HG03521 (cell line): Measurements from ENCODE around the gene LUC7L3.
"Not testable (repeated sequence)": the region's sequence is repeated elsewhere in the genome, so short reads cannot be mapped to it uniquely, and the experiment has no call there.

Experiments used
- ATAC-seq: cut with Tn5 transposase; IDR thresholded peaks from one replicate; pipeline ENCODE4 v1.9.1; 2021; ENCODE audit warnings: mild to moderate bottlenecking, moderate library complexity; ENCODE audit not compliant: unreplicated experiment

LUC7L3 gene

GRCh38 chr17:50719144-50719923, at the start of gene LUC7L3:
LUC7L3 (plus strand) TSS chr17:50719603; CDS start chr17:50719733, 130 bp downstream.
- peak; percentile 88 for ATAC-seq

GRCh38 chr17:50672071-50672470, 47.3 kb upstream of the LUC7L3 start:
- no peak for ATAC-seq

- no peak for ATAC-seq
Observed at GRCh38 chr17:50672831-50673551, 46.4 kb upstream of the LUC7L3 start.

GRCh38 chr17:50675190-50675589, 44.2 kb upstream of the LUC7L3 start:
- no peak for ATAC-seq

- ATAC-seq, result no peak
Observed at GRCh38 chr17:50675627-50676026, 43.8 kb upstream of the LUC7L3 start.

GRCh38 chr17:50676065-50676975, 43.1 kb upstream of the LUC7L3 start:
- no peak for ATAC-seq

- ATAC-seq, result no peak
Observed at GRCh38 chr17:50677851-50678375, 41.5 kb upstream of the LUC7L3 start.

- no peak for ATAC-seq
Observed at GRCh38 chr17:50679008-50679544, 40.3 kb upstream of the LUC7L3 start.

GRCh38 chr17:50680126-50680525, 39.3 kb upstream of the LUC7L3 start:
- ATAC-seq, result no peak

- not testable (repeated sequence) for ATAC-seq
Observed at GRCh38 chr17:50680543-50681262, 38.7 kb upstream of the LUC7L3 start.

- no peak for ATAC-seq
Observed at GRCh38 chr17:50681263-50682200, 37.9 kb upstream of the LUC7L3 start.

- ATAC-seq, result no peak
Observed at GRCh38 chr17:50682441-50682840, 37.0 kb upstream of the LUC7L3 start.

GRCh38 chr17:50682938-50683337, 36.5 kb upstream of the LUC7L3 start:
- ATAC-seq, result no peak

GRCh38 chr17:50683434-50684287, 35.7 kb upstream of the LUC7L3 start:
- no peak for ATAC-seq

- ATAC-seq, result no peak
Observed at GRCh38 chr17:50684288-50684611, 35.2 kb upstream of the LUC7L3 start.

GRCh38 chr17:50684612-50685333, 34.6 kb upstream of the LUC7L3 start:
- no peak for ATAC-seq

- no peak for ATAC-seq
Observed at GRCh38 chr17:50685334-50685665, 34.1 kb upstream of the LUC7L3 start.
